GM10248 (cell line): ENCODE data around the gene ZNF335.

Experiments used
- CTCF ChIA-PET: fragments of 300-600 bp; sonication (Branson Sonifier 250); formaldehyde crosslinking; extraction: SDS; loops from one replicate; lab custom pipeline; 2021; ENCODE audit warnings: antibody characterized with exemption; lab: Yijun Ruan, JAX
- POLR2A ChIA-PET: fragments of 350-650 bp; sonication (Branson Sonifier 250); formaldehyde crosslinking; extraction: SDS; loops from one replicate; lab custom pipeline; 2020; ENCODE audit warnings: antibody characterized with exemption; lab: Yijun Ruan, JAX
- DNase-seq: peaks from one replicate; pipeline ENCODE4 v3.0.0; 2012; ENCODE audit errors: extremely low spot score
- CTCF ChIP-seq: IDR thresholded peaks from 2 replicates; pipeline ENCODE4 v1.5.1; 2012; ENCODE audit warnings: mild to moderate bottlenecking, low read depth; ENCODE audit errors: extremely low read depth, missing control alignments, control extremely low read depth

ZNF335 gene

DNA sequence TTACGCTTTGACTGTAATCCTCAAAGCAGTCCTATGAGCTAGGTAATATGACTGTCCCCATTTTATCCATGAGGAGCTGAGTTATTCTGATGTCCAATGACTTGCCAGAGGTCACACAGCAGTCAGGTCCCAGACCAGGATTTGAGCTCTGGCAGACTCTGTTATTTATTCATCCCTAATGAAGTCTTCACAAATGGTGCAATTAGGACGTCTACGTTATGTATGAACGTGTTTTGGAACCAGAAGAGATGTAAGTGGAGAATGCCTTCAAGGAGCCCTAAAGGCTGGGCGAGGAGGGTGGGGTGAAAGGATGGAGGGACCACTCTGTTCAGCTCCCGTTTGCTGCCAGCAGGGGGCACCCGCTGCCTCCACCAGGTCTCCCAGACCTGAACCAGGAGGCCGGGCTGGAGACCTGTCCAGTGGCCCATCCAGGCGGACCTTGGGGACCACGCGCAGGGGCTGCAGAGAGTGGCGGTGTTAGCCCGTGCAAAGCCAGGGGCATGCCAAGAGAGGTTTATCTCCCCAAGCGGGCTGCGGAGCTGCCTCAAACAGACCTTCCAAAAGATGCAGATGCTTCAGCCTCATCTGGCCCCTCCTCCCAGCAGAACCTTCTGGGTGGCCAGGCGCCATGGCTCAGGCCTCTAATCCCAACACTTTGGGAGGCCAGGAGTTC lies 15.2 kb upstream of the ZNF335 start:
- POLR2A ChIA-PET: no interaction called here
- CTCF ChIA-PET: interaction anchor here (0.6 to 8.5 kb wide), 37 partner anchors 8 to 534 kb away, joined by 3 to 140 read pairs (median 4); partner anchors contain the start of genes MMP9 and ZNF335
- peak; percentile 87 for DNase-seq
- peak; percentile 91 for TF ChIP-seq CTCF

GRCh38 chr20:45985573-45985972 lies 13.6 kb upstream of the ZNF335 start:
- ChIA-PET CTCF (interaction anchor here (1.8 to 8.5 kb wide), 5 partner anchors 10 to 363 kb away, joined by 7 to 140 read pairs (median 39); partner anchors contain the start of genes MMP9 and ZNF335), POLR2A (no interaction called here)
- peak; percentile 20 for TF ChIP-seq CTCF
- DNase-seq: no peak

DNA sequence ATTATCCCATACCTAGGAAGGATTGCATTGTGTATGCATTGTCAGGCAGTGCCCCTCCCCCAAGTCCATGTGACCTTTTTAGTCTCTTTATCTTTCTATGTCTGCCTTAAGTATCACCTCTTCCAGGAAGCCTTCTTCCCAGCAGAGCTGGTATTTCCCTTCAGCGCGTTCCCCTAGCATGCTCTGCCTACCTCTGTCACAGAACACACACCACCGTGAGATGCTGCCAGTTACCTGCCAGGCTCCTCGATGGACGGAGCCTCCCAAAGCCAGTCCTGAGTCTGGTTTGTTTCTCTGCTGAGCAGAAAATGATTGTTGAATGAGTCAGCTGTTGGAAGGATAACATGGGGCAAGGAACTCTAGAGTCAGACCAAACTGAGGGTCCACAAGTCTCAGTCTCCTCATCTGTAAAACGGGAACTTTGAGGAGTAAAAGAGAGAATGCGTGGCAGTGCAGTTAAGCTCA lies 11.3 kb upstream of the ZNF335 start:
- no peak for DNase-seq
- POLR2A ChIA-PET: no interaction called here
- TF ChIP-seq CTCF: no peak
- CTCF ChIA-PET: interaction anchor here (1.3 to 3.3 kb wide), 4 partner anchors 9 to 38 kb away, joined by 3 to 11 read pairs (median 4); no protein-coding TSS in a partner anchor

DNA sequence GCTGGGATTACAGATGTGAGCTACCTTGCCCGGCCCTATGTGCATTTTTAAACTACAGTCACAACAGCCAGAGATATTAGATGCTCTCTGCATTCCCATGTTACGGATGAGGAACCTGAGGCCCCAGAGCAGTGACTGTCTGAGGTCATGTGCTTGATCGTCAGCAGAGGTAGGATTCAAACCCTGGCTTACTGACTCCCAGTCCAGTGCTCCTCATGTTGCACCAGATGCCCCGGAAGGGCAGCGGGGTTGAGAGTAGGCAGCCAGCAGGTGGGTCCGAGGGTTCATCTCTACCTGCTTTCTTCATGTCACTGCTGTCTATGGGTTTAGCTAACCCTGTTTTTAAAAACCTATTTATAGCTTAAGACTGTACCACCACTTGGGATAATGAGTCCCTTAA lies 9.3 kb upstream of the ZNF335 start:
- CTCF ChIA-PET: interaction anchor here (1.6 to 3.3 kb wide), 3 partner anchors 8 to 33 kb away, joined by 3 to 13 read pairs (median 11); no protein-coding TSS in a partner anchor
- no peak for DNase-seq
- TF ChIP-seq CTCF: no peak
- POLR2A ChIA-PET: no interaction called here

GRCh38 chr20:45976086-45976485 lies 4.1 kb upstream of the ZNF335 start:
- CTCF ChIA-PET: interaction anchor here (1.4 to 4.4 kb wide), 3 partner anchors 8 to 29 kb away, joined by 3 to 31 read pairs (median 4); no protein-coding TSS in a partner anchor
- POLR2A ChIA-PET: no interaction called here
- no peak for TF ChIP-seq CTCF
- no peak for DNase-seq

- POLR2A ChIA-PET: no interaction called here
- CTCF ChIA-PET: interaction anchor here (1.5 to 4.4 kb wide), 3 partner anchors 7 to 29 kb away, joined by 4 to 31 read pairs (median 4); no protein-coding TSS in a partner anchor
These were observed 3.7 kb upstream of the ZNF335 start for GRCh38 chr20:45975686-45976085.

More at GRCh38 chr20:45975686-45976085, 3.7 kb upstream of the ZNF335 start:
- no peak for TF ChIP-seq CTCF
- DNase-seq: no peak
